GM12878 (cell line): Measurements from ENCODE around the gene ZNF93. TPM values are rescaled to one million over a fixed set of nuclear protein-coding genes. Genes with fewer than 3 reads are reported as not detected.

ENCODE experiments used
- DPF2 ChIP-seq: fragments of 450-650 bp; IDR thresholded peaks from 2 replicates; pipeline ENCODE4 v1.6.1; 2017; ENCODE audit warnings: mild to moderate bottlenecking
- EED ChIP-seq: sonication (generic); IDR thresholded peaks from 2 replicates; pipeline ENCODE4 v1.6.1; 2016; ENCODE audit warnings: antibody characterized with exemption, low read depth
- FOXK2 ChIP-seq: fragments of 450-650 bp; IDR thresholded peaks from 2 replicates; pipeline ENCODE4 v1.6.1; 2017; ENCODE audit warnings: mild to moderate bottlenecking, moderate library complexity
- GABPA ChIP-seq: IDR thresholded peaks from 2 replicates; pipeline ENCODE4 v1.6.1; 2014; ENCODE audit warnings: antibody characterized with exemption, low read depth, mild to moderate bottlenecking, inconsistent platforms
- NFIC ChIP-seq: IDR thresholded peaks from 2 replicates; pipeline ENCODE4 v1.6.1; 2012; ENCODE audit warnings: low read depth, mild to moderate bottlenecking, inconsistent platforms, low read length, moderate library complexity
- NFYB ChIP-seq: IDR thresholded peaks from 2 replicates; pipeline ENCODE4 v1.6.1; 2011; ENCODE audit warnings: low read depth, mild to moderate bottlenecking, low read length, improper control_type of control experiment, moderate library complexity; ENCODE audit not compliant: insufficient read depth
- PAX5 ChIP-seq: IDR thresholded peaks from 2 replicates; pipeline ENCODE4 v1.6.1; 2011; ENCODE audit warnings: low read depth, low read length, borderline replicate concordance
- POU2F2 ChIP-seq: IDR thresholded peaks from 3 replicates; pipeline ENCODE4 v1.6.1; 2011; ENCODE audit warnings: low read depth, mild to moderate bottlenecking, low read length, borderline replicate concordance
- RB1 ChIP-seq: fragments of 450-650 bp; formaldehyde crosslinking; IDR thresholded peaks from 2 replicates; pipeline ENCODE4 v1.6.1; 2017; ENCODE audit warnings: mild to moderate bottlenecking, borderline replicate concordance
- RFX5 ChIP-seq: IDR thresholded peaks from 2 replicates; pipeline ENCODE4 v1.6.1; 2011; ENCODE audit warnings: low read depth, low read length, improper control_type of control experiment
- SMAD1 ChIP-seq: fragments of 450-650 bp; IDR thresholded peaks from 2 replicates; pipeline ENCODE4 v1.6.1; 2018; ENCODE audit warnings: mild to moderate bottlenecking, low read depth; ENCODE audit not compliant: partially characterized antibody
- SMARCA5 ChIP-seq: fragments of 450-650 bp; IDR thresholded peaks from 2 replicates; pipeline ENCODE4 v1.6.1; 2017; ENCODE audit warnings: mild to moderate bottlenecking
- SREBF1 ChIP-seq: IDR thresholded peaks from 2 replicates; pipeline ENCODE4 v1.6.1; 2012; ENCODE audit warnings: mild to moderate bottlenecking, low read length
- TARDBP ChIP-seq: IDR thresholded peaks from 2 replicates; pipeline ENCODE4 v1.6.1; 2016; ENCODE audit warnings: borderline replicate concordance
- ZNF24 ChIP-seq: fragments of 450-650 bp; IDR thresholded peaks from 2 replicates; pipeline ENCODE4 v1.6.1; 2017; ENCODE audit warnings: antibody characterized with exemption, mild to moderate bottlenecking
- ZZZ3 ChIP-seq: IDR thresholded peaks from 2 replicates; pipeline ENCODE4 v1.6.1; 2011; ENCODE audit warnings: low read depth; ENCODE audit not compliant: control insufficient read depth, insufficient read length
- polyA plus RNA-seq, 11 experiments: library from polyadenylated mRNA; depleted of rRNA in 4 of 11; unstranded in 6 of 11; stranded (reverse) in 5 of 11; fragments of >200 nt; fragmentation: Nextera tagmentation in 4 of 11; fragmentation: Illumina TruSeq in 1 of 11; extraction: Ambion mirVana in 4 of 11; extraction: Trizol in 1 of 11; gene quantifications; 1 replicate in 1 of 11; 2 replicates in 10 of 11; pipeline versions ENCODE4 v1.2.1 to v1.2.3, GENCODE V29; 2011 to 2016; ENCODE audit warnings: inconsistent platforms in 2 of 11, missing spikeins in 2 of 11, low read depth in 1 of 11
- total RNA-seq, 4 experiments: library from RNA; depleted of rRNA in 3 of 4; stranded (reverse); fragments of >200 nt in 3 of 4; fragmentation: Illumina TruSeq in 1 of 4; extraction: Trizol in 1 of 4; gene quantifications; 2 replicates each; pipeline versions ENCODE4 v1.2.1 to v1.2.3, GENCODE V29; 2013 to 2021
- TF ChIP-seq, protein P1 (sequence below): fragments of 450-650 bp; formaldehyde crosslinking; IDR thresholded peaks from 2 replicates; pipeline ENCODE4 v1.5.0; 2022; ENCODE audit warnings: mild to moderate bottlenecking, missing genetic modification characterization
- TF ChIP-seq, protein P2 (sequence below): IDR thresholded peaks from 2 replicates; pipeline ENCODE4 v1.6.1; 2012; ENCODE audit warnings: improper control_type of control experiment, low read depth, low read length; ENCODE audit not compliant: insufficient replicate concordance

ZNF93 gene
- total and polyA plus RNA-seq, 10 of the 15 experiments (the other 5 are each of a cell fraction or from before 2014, with no cell fraction given), result 0.70 to 7.9 (median 1.9) TPM

DNA sequence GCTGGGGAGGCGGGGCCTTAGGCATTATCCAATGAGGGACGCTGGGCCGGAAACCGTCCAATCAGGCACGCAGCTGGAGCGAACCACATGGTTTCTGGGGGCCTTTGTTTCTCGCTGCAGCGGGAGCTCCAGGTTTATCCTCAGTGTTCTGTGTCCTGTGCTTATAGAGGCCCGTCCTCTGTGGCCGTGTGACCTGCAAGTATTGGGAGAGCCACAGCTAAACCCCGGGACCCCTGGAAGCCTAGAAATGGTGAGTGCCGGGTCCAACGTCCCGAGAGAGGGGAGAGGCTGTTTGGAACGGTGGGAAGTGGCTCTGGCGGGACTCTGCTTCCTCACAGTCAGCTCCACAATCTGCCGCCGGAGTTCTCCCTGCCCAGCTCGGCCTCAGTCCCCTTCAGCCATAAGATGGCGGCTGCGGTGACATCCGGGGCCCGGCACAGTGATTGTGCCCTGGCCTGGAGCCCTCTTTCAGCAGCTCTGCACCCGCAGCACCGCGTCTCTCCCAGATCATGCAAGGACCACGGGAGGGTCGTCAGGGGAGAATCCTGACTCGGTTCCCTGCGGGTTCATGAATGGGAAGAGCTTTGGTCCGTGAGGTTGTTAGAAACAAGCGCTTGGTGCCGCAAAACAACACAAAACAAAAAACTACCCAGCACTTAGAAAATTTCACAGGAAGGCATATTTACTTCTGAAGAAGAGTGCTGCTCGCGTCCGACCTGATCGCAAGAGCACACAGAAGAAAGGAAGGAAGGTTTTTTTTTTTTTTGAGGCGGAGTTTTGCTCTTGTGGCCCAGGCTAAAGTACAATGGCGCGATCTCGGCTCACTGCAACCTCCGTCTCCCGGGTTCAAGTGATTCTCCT, 34.8 kb upstream of the ZNF93 start, which contains the start of gene ZNF253 (continued):
- TF ChIP-seq DPF2, result peak; percentile 36; the same call in 1 of the 2 replicates
- TF ChIP-seq NFIC, result no peak
- TF ChIP-seq SMARCA5, result no peak; the same call in 1 of the 2 replicates
- peak; percentile 60; the same call in 1 of the 2 replicates for TF ChIP-seq TARDBP
- peak; percentile 35; the same call in 1 of the 2 replicates for TF ChIP-seq EED
- peak; percentile 19 for TF ChIP-seq SMAD1
- no peak for TF ChIP-seq ZNF24
- TF ChIP-seq SREBF1, result no peak
- 0 out of 2 replicates have a peak, but pooled peaks have one; percentile 16 for TF ChIP-seq GABPA
- TF ChIP-seq, protein P1, sequence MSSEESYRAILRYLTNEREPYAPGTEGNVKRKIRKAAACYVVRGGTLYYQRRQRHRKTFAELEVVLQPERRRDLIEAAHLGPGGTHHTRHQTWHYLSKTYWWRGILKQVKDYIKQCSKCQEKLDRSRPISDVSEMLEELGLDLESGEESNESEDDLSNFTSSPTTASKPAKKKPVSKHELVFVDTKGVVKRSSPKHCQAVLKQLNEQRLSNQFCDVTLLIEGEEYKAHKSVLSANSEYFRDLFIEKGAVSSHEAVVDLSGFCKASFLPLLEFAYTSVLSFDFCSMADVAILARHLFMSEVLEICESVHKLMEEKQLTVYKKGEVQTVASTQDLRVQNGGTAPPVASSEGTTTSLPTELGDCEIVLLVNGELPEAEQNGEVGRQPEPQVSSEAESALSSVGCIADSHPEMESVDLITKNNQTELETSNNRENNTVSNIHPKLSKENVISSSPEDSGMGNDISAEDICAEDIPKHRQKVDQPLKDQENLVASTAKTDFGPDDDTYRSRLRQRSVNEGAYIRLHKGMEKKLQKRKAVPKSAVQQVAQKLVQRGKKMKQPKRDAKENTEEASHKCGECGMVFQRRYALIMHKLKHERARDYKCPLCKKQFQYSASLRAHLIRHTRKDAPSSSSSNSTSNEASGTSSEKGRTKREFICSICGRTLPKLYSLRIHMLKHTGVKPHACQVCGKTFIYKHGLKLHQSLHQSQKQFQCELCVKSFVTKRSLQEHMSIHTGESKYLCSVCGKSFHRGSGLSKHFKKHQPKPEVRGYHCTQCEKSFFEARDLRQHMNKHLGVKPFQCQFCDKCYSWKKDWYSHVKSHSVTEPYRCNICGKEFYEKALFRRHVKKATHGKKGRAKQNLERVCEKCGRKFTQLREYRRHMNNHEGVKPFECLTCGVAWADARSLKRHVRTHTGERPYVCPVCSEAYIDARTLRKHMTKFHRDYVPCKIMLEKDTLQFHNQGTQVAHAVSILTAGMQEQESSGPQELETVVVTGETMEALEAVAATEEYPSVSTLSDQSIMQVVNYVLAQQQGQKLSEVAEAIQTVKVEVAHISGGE (CRISPR knock-in tag), result no peak
- TF ChIP-seq NFYB, result peak; percentile 99
- TF ChIP-seq, protein P2, sequence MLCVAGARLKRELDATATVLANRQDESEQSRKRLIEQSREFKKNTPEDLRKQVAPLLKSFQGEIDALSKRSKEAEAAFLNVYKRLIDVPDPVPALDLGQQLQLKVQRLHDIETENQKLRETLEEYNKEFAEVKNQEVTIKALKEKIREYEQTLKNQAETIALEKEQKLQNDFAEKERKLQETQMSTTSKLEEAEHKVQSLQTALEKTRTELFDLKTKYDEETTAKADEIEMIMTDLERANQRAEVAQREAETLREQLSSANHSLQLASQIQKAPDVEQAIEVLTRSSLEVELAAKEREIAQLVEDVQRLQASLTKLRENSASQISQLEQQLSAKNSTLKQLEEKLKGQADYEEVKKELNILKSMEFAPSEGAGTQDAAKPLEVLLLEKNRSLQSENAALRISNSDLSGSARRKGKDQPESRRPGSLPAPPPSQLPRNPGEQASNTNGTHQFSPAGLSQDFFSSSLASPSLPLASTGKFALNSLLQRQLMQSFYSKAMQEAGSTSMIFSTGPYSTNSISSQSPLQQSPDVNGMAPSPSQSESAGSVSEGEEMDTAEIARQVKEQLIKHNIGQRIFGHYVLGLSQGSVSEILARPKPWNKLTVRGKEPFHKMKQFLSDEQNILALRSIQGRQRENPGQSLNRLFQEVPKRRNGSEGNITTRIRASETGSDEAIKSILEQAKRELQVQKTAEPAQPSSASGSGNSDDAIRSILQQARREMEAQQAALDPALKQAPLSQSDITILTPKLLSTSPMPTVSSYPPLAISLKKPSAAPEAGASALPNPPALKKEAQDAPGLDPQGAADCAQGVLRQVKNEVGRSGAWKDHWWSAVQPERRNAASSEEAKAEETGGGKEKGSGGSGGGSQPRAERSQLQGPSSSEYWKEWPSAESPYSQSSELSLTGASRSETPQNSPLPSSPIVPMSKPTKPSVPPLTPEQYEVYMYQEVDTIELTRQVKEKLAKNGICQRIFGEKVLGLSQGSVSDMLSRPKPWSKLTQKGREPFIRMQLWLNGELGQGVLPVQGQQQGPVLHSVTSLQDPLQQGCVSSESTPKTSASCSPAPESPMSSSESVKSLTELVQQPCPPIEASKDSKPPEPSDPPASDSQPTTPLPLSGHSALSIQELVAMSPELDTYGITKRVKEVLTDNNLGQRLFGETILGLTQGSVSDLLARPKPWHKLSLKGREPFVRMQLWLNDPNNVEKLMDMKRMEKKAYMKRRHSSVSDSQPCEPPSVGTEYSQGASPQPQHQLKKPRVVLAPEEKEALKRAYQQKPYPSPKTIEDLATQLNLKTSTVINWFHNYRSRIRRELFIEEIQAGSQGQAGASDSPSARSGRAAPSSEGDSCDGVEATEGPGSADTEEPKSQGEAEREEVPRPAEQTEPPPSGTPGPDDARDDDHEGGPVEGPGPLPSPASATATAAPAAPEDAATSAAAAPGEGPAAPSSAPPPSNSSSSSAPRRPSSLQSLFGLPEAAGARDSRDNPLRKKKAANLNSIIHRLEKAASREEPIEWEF, result no peak
- TF ChIP-seq POU2F2, result peak; percentile 72; the same call in 2 of the 3 replicates
- peak; percentile 31; the same call in 1 of the 2 replicates for TF ChIP-seq FOXK2
- TF ChIP-seq PAX5, result no peak
- peak; percentile 47; the same call in 1 of the 2 replicates for TF ChIP-seq RB1
- peak; percentile 90 for TF ChIP-seq RFX5
- TF ChIP-seq ZZZ3, result no peak
